ENCODE data around the gene CDV3.

Gene CDV3

GRCh38 chr3:133568294-133569014 is 5.0 kb upstream of the CDV3 start:
- no peak for TF ChIP-seq CTCF (IDR thresholded peaks at IDR 0.05; ENCODE audit: low read depth, low read length, missing control alignments)
- no peak overlapping the region for H3K4me3 ChIP-seq (replicated peaks; ENCODE audit: low read depth, low read length)
- no peak for DNase-seq (ENCODE audit: extremely low read depth, low read depth)

GRCh38 chr3:133570139-133570936 is 3.1 kb upstream of the CDV3 start:
- no peak for TF ChIP-seq CTCF (IDR thresholded peaks at IDR 0.05; ENCODE audit: low read depth, low read length, missing control alignments)
- DNase-seq (ENCODE audit: extremely low read depth, low read depth), result no peak
- no peak overlapping the region for H3K4me3 ChIP-seq (replicated peaks; ENCODE audit: low read depth, low read length)

GRCh38 chr3:133570937-133571320 is 2.6 kb upstream of the CDV3 start:
- TF ChIP-seq CTCF (IDR thresholded peaks at IDR 0.05; ENCODE audit: low read depth, low read length, missing control alignments), result no peak
- DNase-seq (ENCODE audit: extremely low read depth, low read depth), result no peak
- H3K4me3 ChIP-seq (replicated peaks; ENCODE audit: low read depth, low read length), result no peak overlapping the region

- no peak for DNase-seq (ENCODE audit: extremely low read depth, low read depth)
- H3K4me3 ChIP-seq (replicated peaks; ENCODE audit: low read depth, low read length), result peak overlapping the region; percentile 26
- no peak for TF ChIP-seq CTCF (IDR thresholded peaks at IDR 0.05; ENCODE audit: low read depth, low read length, missing control alignments)
These were observed 1.1 kb upstream of the CDV3 start for GRCh38 chr3:133572158-133573053.

- peak; percentile 99 for DNase-seq (ENCODE audit: extremely low read depth, low read depth)
- H3K4me3 ChIP-seq (replicated peaks; ENCODE audit: low read depth, low read length), result peak overlapping the region; percentile 80
- TF ChIP-seq CTCF (IDR thresholded peaks at IDR 0.05; ENCODE audit: low read depth, low read length, missing control alignments), result no peak
These were observed 345 bp upstream of the CDV3 start for GRCh38 chr3:133573054-133573628.

- H3K4me3 ChIP-seq (replicated peaks; ENCODE audit: low read depth, low read length), result peak overlapping the region; percentile 80
- no peak for DNase-seq (ENCODE audit: extremely low read depth, low read depth)
- TF ChIP-seq CTCF (IDR thresholded peaks at IDR 0.05; ENCODE audit: low read depth, low read length, missing control alignments), result no peak
These were observed 885 bp downstream of the CDV3 start for GRCh38 chr3:133574260-133574881.

Measured in HFF-Myc (cell line).